Astrocyte (in vitro differentiated cells and primary cell): ENCODE data around the gene HYAL1. TPM values are rescaled to one million over a fixed set of nuclear protein-coding genes. Genes with fewer than 3 reads are reported as not detected.

ENCODE experiments used
- total RNA-seq: library from RNA; stranded (reverse); gene quantifications from 2 replicates; pipeline ENCODE4 v1.2.1, GENCODE V29; 2021

Gene HYAL1
- total RNA-seq, 1 donor from 2014 or later: 0.27 TPM

Other genes with a start within 250 kb of the HYAL1 start
- gene RBM5, start 214.7 kb downstream of the HYAL1 start, total RNA-seq: 124 and 127 TPM in 2 replicates
- 5.1 and 6.6 TPM in 2 replicates for gene SEMA3F, start 148.2 kb downstream of the HYAL1 start, total RNA-seq
- gene GNAT1, start 112.0 kb downstream of the HYAL1 start, total RNA-seq: not detected in 2 replicates
- 0.68 and 1.9 TPM in 2 replicates for gene SLC38A3, start 98.3 kb downstream of the HYAL1 start, total RNA-seq
- gene GNAI2, start 67.4 kb downstream of the HYAL1 start, total RNA-seq: 380 and 381 TPM in 2 replicates
- 4.9 and 5.9 TPM in 2 replicates for gene SEMA3B, start 34.4 kb downstream of the HYAL1 start, total RNA-seq
- gene LSMEM2, start 24.5 kb downstream of the HYAL1 start, total RNA-seq: 0.30 TPM in 1 of 2 replicates, not detected in the other
- 59.2 and 66.8 TPM in 2 replicates for gene IFRD2, start 11.1 kb downstream of the HYAL1 start, total RNA-seq
- 6.3 and 6.9 TPM in 2 replicates for gene HYAL3, start 4.2 kb downstream of the HYAL1 start, total RNA-seq
- 6.3 and 7.0 TPM in 2 replicates for gene NAA80, start 4.2 kb downstream of the HYAL1 start, total RNA-seq
- gene HYAL2, start 19.2 kb upstream of the HYAL1 start, total RNA-seq: 42.9 and 45.8 TPM in 2 replicates
- 39.5 and 41.4 TPM in 2 replicates for gene TUSC2, start 24.6 kb upstream of the HYAL1 start, total RNA-seq
- gene RASSF1, start 37.3 kb upstream of the HYAL1 start, total RNA-seq: 19.5 and 26.5 TPM in 2 replicates
- gene ZMYND10, start 42.2 kb upstream of the HYAL1 start, total RNA-seq: 0.39 and 0.55 TPM in 2 replicates
- 15.7 and 20.3 TPM in 2 replicates for gene NPRL2, start 47.2 kb upstream of the HYAL1 start, total RNA-seq
- 18.9 and 19.4 TPM in 2 replicates for gene CYB561D2, start 47.3 kb upstream of the HYAL1 start, total RNA-seq
- 48.7 and 49.8 TPM in 2 replicates for gene TMEM115, start 55.9 kb upstream of the HYAL1 start, total RNA-seq
- gene CACNA2D2, start 200.1 kb upstream of the HYAL1 start, total RNA-seq: 0.31 and 1.00 TPM in 2 replicates